BJ (cell line): ENCODE measurements around the gene RNF144B. TPM values are rescaled to one million over a fixed set of nuclear protein-coding genes. Genes with fewer than 3 reads are reported as not detected.

Experiments used
- CTCF ChIA-PET: fragments of 350-600 bp; formaldehyde crosslinking; extraction: SDS; loops from one replicate; lab custom pipeline; 2021; ENCODE audit warnings: antibody characterized with exemption, inconsistent platforms; lab: Yijun Ruan, JAX
- POLR2A ChIA-PET: fragments of 300-600 bp; sonication (Branson Sonifier 250); formaldehyde crosslinking; extraction: SDS; loops from one replicate; lab custom pipeline; 2021; ENCODE audit warnings: antibody characterized with exemption; lab: Charles Lee
- DNase-seq: peaks from one replicate; pipeline ENCODE4 v3.0.0-alpha.2; 2011; ENCODE audit warnings: low read depth
- H3K27me3 ChIP-seq: 2 replicates; pipeline ENCODE4 v1.6.0; 2011; ENCODE audit warnings: low read length; ENCODE audit not compliant: control insufficient read depth, insufficient read depth
- H3K36me3 ChIP-seq: 2 replicates; pipeline ENCODE4 v1.5.1; 2011; ENCODE audit warnings: low read length; ENCODE audit not compliant: control insufficient read depth, insufficient read depth
- H3K4me3 ChIP-seq: 2 replicates; pipeline ENCODE4 v1.5.1; 2011; ENCODE audit warnings: low read depth, mild to moderate bottlenecking, control low read depth, low read length
- polyA plus RNA-seq: library from polyadenylated mRNA; depleted of rRNA; stranded (reverse); fragments of >200 nt; gene quantifications from 2 replicates; pipeline ENCODE4 v1.2.3, GENCODE V29; 2011
- TF ChIP-seq, protein P1 (sequence below): IDR thresholded peaks from 2 replicates; pipeline ENCODE4 v1.5.1; 2011; ENCODE audit warnings: low read depth, mild to moderate bottlenecking, control low read depth, inconsistent platforms, low read length, moderate library complexity; ENCODE audit not compliant: insufficient read depth

The RNF144B gene
- polyA plus RNA-seq, 1 experiment, result 1.4 TPM

GRCh38 chr6:18485660-18486435 is 98.7 kb downstream of the RNF144B start:
- no peak overlapping the region for H3K4me3 ChIP-seq

GRCh38 chr6:18488004-18488403 is 100.9 kb downstream of the RNF144B start:
- no peaks in the 10 kb centered on the region for H3K36me3 ChIP-seq
- TF ChIP-seq, protein P1, sequence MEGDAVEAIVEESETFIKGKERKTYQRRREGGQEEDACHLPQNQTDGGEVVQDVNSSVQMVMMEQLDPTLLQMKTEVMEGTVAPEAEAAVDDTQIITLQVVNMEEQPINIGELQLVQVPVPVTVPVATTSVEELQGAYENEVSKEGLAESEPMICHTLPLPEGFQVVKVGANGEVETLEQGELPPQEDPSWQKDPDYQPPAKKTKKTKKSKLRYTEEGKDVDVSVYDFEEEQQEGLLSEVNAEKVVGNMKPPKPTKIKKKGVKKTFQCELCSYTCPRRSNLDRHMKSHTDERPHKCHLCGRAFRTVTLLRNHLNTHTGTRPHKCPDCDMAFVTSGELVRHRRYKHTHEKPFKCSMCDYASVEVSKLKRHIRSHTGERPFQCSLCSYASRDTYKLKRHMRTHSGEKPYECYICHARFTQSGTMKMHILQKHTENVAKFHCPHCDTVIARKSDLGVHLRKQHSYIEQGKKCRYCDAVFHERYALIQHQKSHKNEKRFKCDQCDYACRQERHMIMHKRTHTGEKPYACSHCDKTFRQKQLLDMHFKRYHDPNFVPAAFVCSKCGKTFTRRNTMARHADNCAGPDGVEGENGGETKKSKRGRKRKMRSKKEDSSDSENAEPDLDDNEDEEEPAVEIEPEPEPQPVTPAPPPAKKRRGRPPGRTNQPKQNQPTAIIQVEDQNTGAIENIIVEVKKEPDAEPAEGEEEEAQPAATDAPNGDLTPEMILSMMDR, result no peak
- ChIA-PET CTCF (interaction anchor here (1.1 to 1.4 kb wide), 2 partner anchors 15 to 142 kb away, joined by 4 to 6 read pairs; no protein-coding TSS in a partner anchor), POLR2A (no interaction called here)
- H3K27me3 ChIP-seq, result no peaks in the 10 kb centered on the region
- H3K4me3 ChIP-seq, result no peak overlapping the region
- no peak for DNase-seq

More at GRCh38 chr6:18485660-18486435, 98.7 kb downstream of the RNF144B start:
- no peak for DNase-seq
- H3K36me3 ChIP-seq, result no peaks in the 10 kb centered on the region
- CTCF ChIA-PET, result no interaction called here
- no peaks in the 10 kb centered on the region for H3K27me3 ChIP-seq
- POLR2A ChIA-PET, result no interaction called here
- TF ChIP-seq, protein P1, result no peak

GRCh38 chr6:18488526-18489270 is 101.5 kb downstream of the RNF144B start:
- H3K36me3 ChIP-seq, result no peaks in the 10 kb centered on the region
- no peak overlapping the region for H3K4me3 ChIP-seq
- CTCF ChIA-PET, result interaction anchor here (1.1 to 1.4 kb wide), 5 partner anchors 11 to 165 kb away, joined by 3 to 6 read pairs (median 3); no protein-coding TSS in a partner anchor
- TF ChIP-seq, protein P1, result no peak
- H3K27me3 ChIP-seq, result no peaks in the 10 kb centered on the region
- POLR2A ChIA-PET, result no interaction called here
- DNase-seq, result no peak

- DNase-seq, result no peak
- ChIA-PET POLR2A (no interaction called here), CTCF (interaction anchor here (1.2 to 1.4 kb wide), 4 partner anchors 11 to 165 kb away, joined by 3 to 6 read pairs (median 3); no protein-coding TSS in a partner anchor)
- Histone ChIP-seq H3K4me3 (no peak overlapping the region), H3K27me3 (no peaks in the 10 kb centered on the region), H3K36me3 (no peaks in the 10 kb centered on the region)
- TF ChIP-seq, protein P1, result no peak
Observed at GRCh38 chr6:18489335-18489734, 102.2 kb downstream of the RNF144B start.
